ENCODE results near the gene FABP2. TPM values are rescaled to one million over a fixed set of nuclear protein-coding genes. Genes with fewer than 3 reads are reported as not detected.

FABP2 gene
- total and polyA plus RNA-seq, 2 of the 8 experiments (the other 6 are each of a cell fraction or from before 2014, with no cell fraction given): not detected

- WGBS, 2 experiments (ENCODE audit: extremely low coverage in 1 of 2, insufficient coverage in 1 of 2, insufficient read length in 1 of 2, insufficient replicate concordance in 2 of 2, low coverage in 1 of 2, low lambda C conversion rate in 2 of 2, missing lambda C conversion rate in 1 of 2): 84% methylated on average over 2 of the region's 2 CpGs; no CpG with 5 or more reads in 1 of the 2 experiments
- H2BK15ac ChIP-seq (ENCODE audit: low read length): no peak overlapping the region
- H3K79me2 ChIP-seq (ENCODE audit: control insufficient read depth in 1 of 2, insufficient read depth in 2 of 2, low read length in 2 of 2): no peaks in the 10 kb centered on the region
- no peak overlapping the region for H3K56ac ChIP-seq (replicated peaks; ENCODE audit: insufficient read length, low read depth, low read length)
- no peak overlapping the region for H2BK5ac ChIP-seq (ENCODE audit: low read depth, low read length)
- CTCF ChIA-PET (ENCODE audit: partially characterized antibody): interaction anchor here (2.6 to 3.5 kb wide), 2 partner anchors 172 to 176 kb away, joined by 10 to 22 read pairs; no protein-coding TSS in a partner anchor
- no peak overlapping the region for H3K4me3 ChIP-seq (ENCODE audit: extremely low read depth in 1 of 4, insufficient read depth in 2 of 4, low read depth in 3 of 4, low read length in 4 of 4)
- H3K27ac ChIP-seq (ENCODE audit: low read depth, low read length): no peak overlapping the region
- no peaks in the 10 kb centered on the region for H4K20me1 ChIP-seq (replicated peaks in 1 of 2; ENCODE audit: control insufficient read depth in 1 of 2, insufficient read depth in 2 of 2, low read length in 2 of 2)
- TF ChIP-seq SIRT6 (IDR thresholded peaks at IDR 0.05; ENCODE audit: low read length): no peak
- no peak for TF ChIP-seq FOSL1 (IDR thresholded peaks at IDR 0.05; ENCODE audit: insufficient read depth, low read depth, low read length)
- TF ChIP-seq POU5F1 (IDR thresholded peaks at IDR 0.05; ENCODE audit: low read depth, low read length): no peak
- TF ChIP-seq KDM1A (IDR thresholded peaks at IDR 0.05; ENCODE audit: borderline replicate concordance, low read length): no peak
- no peak for TF ChIP-seq KDM4A (IDR thresholded peaks at IDR 0.05; ENCODE audit: low read depth, low read length, severe bottlenecking)
- TF ChIP-seq BCL11A (IDR thresholded peaks at IDR 0.05; ENCODE audit: low read depth in 2 of 2, low read length in 2 of 2): no peak
- TF ChIP-seq TBP (IDR thresholded peaks at IDR 0.05; ENCODE audit: low read depth, low read length): no peak
- TF ChIP-seq BACH1 (IDR thresholded peaks at IDR 0.05; ENCODE audit: low read length): no peak
- no peak for TF ChIP-seq E2F6 (IDR thresholded peaks at IDR 0.05)
- TF ChIP-seq EZH2 (IDR thresholded peaks at IDR 0.05; ENCODE audit: low read depth, low read length, severe bottlenecking): no peak
- H3K79me1 ChIP-seq (ENCODE audit: low read depth, low read length): no peaks in the 10 kb centered on the region
- no peak overlapping the region for H4K8ac ChIP-seq (ENCODE audit: extremely low read depth, insufficient read depth, low read length)
- POLR2A ChIA-PET (ENCODE audit: partially characterized antibody): no interaction called here
- H3K14ac ChIP-seq (ENCODE audit: insufficient read length): no peak overlapping the region
- no peak for FAIRE-seq
- no peak overlapping the region for H2AFZ ChIP-seq (ENCODE audit: low read length)
- H4K91ac ChIP-seq (replicated peaks; ENCODE audit: insufficient read length, low read length): no peak overlapping the region
- H3K23me2 ChIP-seq (ENCODE audit: low read depth, low read length): no peaks in the 10 kb centered on the region
- H3K4ac ChIP-seq (replicated peaks; ENCODE audit: insufficient read length, low read depth, low read length): no peak overlapping the region
- no peak overlapping the region for H2AK5ac ChIP-seq (ENCODE audit: low read depth, low read length)
- no peak overlapping the region for H2BK20ac ChIP-seq (ENCODE audit: low read length)
- H2BK12ac ChIP-seq (ENCODE audit: low read depth, low read length): no peak overlapping the region
- no peaks in the 10 kb centered on the region for H3K4me1 ChIP-seq (replicated peaks in 1 of 4; ENCODE audit: control insufficient read depth in 3 of 4, insufficient read depth in 4 of 4, low read length in 3 of 4)
- no peak overlapping the region for H3K4me2 ChIP-seq (ENCODE audit: insufficient read depth in 1 of 2, low read depth in 2 of 2, low read length in 2 of 2)
- H3K36me3 ChIP-seq (ENCODE audit: control insufficient read depth in 2 of 4, insufficient read depth in 4 of 4, low read length in 3 of 4): no peaks in the 10 kb centered on the region
- H3K9me3 ChIP-seq (ENCODE audit: insufficient read depth in 2 of 2, low read depth in 1 of 2, low read length in 1 of 2): no peaks in the 10 kb centered on the region
- no peak overlapping the region for H3K9ac ChIP-seq (replicated peaks in 1 of 4; ENCODE audit: extremely low read depth in 1 of 4, low read depth in 3 of 4, low read length in 3 of 4)
- no peak overlapping the region for H3K18ac ChIP-seq (ENCODE audit: extremely low read depth, low read length)
- no peak for DNase-seq (ENCODE audit: low read depth in 1 of 2, low spot score in 2 of 2)
- H2BK120ac ChIP-seq (replicated peaks; ENCODE audit: low read depth, low read length): no peak overlapping the region
- no peak overlapping the region for H4K5ac ChIP-seq (ENCODE audit: insufficient read length, low read depth, low read length)
- H3K23ac ChIP-seq (ENCODE audit: insufficient read length): no peak overlapping the region
- H3K27me3 ChIP-seq (replicated peaks in 1 of 4; ENCODE audit: control insufficient read depth in 3 of 4, extremely low read depth in 1 of 4, insufficient read depth in 3 of 4, low read length in 3 of 4): no peaks in the 10 kb centered on the region
Observed at GRCh38 chr4:119317990-119318389, 3.9 kb downstream of the FABP2 start.

Measured in H1 (cell line).